GM12873 (cell line): Measurements from ENCODE around the gene CKM.

Source experiments
- TF ChIP-seq, protein P1 (sequence below): IDR thresholded peaks from 2 replicates; pipeline ENCODE4 v1.5.1; 2012; ENCODE audit warnings: low read depth, mild to moderate bottlenecking, moderate library complexity, low read length, control low read depth; ENCODE audit not compliant: insufficient read depth; ENCODE audit errors: missing control alignments

The CKM gene

DNA sequence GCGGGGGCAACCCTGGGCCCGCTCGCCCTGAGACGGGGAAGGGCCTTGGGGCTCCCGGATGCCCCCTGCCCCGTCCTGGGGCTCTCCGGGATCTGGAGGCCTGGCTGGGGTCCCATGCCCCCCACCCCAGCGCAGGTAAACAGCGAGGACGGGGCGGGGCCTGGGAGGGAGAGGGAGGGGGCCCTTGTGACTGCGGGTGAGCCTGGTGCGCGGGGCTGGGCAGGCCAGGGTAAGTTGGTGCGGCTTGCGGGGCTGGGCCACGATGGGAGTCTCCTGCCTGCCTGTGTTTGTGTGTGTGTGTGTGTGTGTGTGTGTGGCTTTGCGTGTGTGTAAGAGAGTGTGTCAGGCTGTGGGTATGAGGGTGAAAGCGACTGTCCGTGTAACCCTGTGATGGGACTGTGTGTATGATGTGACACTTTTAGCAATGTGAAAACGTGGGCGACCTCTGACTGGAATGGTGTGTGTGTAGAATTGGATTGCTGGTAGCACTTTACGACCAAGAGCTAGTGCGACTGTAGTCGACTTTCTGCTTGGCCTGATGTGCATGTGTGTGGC is 18.3 kb upstream of the CKM start:
- TF ChIP-seq, protein P1, sequence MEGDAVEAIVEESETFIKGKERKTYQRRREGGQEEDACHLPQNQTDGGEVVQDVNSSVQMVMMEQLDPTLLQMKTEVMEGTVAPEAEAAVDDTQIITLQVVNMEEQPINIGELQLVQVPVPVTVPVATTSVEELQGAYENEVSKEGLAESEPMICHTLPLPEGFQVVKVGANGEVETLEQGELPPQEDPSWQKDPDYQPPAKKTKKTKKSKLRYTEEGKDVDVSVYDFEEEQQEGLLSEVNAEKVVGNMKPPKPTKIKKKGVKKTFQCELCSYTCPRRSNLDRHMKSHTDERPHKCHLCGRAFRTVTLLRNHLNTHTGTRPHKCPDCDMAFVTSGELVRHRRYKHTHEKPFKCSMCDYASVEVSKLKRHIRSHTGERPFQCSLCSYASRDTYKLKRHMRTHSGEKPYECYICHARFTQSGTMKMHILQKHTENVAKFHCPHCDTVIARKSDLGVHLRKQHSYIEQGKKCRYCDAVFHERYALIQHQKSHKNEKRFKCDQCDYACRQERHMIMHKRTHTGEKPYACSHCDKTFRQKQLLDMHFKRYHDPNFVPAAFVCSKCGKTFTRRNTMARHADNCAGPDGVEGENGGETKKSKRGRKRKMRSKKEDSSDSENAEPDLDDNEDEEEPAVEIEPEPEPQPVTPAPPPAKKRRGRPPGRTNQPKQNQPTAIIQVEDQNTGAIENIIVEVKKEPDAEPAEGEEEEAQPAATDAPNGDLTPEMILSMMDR, result no peak

DNA sequence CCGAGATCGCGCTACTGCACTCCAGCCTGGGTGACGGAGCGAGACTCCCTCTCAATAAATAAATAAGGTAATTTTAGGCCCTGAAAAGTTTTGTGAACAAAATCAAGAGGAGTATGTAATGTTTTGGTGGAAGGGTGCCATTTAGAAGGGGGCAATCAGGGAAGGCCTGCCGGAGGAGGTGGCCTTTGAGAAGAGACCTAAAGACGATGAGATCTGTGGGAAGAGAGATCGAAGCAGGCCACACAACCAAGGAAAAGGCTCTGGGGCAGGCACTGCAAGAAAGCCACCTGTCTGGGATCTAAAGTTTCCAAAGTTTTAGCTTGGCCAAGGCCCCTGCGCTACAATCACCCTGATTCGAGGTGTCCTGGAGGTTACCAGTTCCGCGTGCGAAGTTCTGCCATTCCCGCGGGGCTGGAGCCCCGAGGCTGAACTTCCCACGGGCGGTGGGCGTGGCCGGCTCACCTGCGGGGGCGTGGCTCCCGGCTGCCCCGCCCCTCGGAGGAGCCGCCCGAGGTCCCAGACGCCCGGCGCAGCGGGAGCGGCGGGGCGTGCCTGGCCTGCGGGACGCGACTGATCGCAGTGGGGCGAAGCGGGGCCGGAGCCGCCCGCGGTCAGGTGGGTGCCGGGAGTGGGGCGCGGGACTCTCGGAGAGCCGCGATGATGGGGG is 17.7 kb upstream of the CKM start, which contains the start of gene KLC3:
Gene KLC3, plus strand, starts transcription at position 519 of the 667 bp plus-strand sequence. CDS start 4,792 bp downstream, outside the sequence.
- TF ChIP-seq, protein P1, result no peak

DNA sequence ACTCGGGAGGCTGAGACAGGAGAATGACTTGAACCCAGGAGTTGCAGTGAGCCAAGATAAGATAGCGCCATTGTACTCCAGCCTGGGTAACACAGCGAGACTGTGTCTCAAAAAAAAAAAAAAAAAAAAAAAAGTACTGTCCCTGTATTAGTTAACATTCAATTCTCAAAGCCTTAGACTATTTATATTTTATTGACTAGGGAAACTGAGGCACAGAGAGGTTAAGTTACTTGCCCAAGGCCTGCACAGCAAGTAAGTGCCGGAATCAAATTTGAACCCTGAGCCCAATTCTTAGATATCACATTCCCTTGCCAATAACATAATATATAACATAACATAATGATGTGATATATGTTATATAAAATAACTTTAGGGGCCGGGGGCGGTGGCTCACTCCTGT is 17.0 kb upstream of the CKM start:
- TF ChIP-seq, protein P1, result no peak

DNA sequence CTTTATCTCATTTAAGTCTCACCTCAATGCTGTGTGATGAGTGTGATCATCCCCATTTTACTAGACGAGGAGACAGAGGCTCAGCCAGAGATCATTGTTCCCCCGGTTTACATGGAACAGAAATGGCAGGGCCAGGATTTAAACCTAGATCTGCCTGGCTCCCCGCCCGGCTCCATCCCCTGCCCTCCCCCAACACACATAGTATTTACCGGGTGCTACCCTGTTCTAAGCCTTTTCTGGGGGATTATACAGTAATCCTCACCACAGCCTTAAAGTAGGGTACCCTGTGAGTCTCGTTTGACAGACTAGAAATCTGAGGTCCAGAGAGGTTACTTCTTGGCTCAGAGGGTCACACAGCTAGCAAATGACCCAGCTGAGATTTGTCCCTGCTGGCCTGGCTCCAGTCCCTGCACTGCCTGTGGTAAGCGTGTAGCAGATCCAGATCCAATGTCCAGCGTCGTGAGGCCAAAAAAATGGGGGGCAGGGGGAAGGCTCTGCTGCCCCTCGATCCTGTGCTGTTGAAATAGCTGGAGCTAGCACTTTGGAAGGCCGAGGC is 14.1 kb upstream of the CKM start:
- TF ChIP-seq, protein P1, result no peak

DNA sequence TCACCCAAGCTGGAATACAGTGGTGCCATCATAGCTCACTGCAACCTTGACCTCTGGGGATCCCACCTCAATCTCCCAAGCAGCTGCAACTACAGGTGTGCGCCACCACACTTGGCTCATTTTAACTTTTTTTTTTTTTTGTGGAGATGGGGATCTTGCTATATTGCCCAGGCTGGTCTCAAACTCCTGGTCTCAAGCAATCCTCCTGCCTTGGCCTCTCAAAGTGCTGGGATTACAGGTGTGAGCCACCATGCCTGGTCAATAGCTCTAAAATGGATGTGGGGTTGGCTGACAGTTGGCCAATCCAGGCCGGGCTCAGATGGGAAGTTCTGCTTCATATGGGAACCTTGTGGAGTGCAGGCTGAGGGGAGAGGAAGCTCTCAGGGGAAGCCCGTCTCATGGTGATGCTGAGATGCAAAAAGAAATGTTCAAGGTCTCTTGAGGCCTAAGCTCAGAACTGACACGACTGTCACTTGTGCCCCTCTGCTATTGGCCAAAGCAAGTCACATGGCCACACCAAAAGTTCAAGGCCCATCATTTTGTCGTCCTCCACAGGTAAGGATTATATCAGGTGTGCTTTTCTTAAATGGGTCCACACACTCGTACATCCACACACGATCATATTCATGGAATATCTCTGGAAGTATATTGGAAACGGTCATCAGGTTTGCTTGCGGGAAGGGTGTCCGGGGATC is 11.1 kb upstream of the CKM start:
- TF ChIP-seq, protein P1, result no peak

DNA sequence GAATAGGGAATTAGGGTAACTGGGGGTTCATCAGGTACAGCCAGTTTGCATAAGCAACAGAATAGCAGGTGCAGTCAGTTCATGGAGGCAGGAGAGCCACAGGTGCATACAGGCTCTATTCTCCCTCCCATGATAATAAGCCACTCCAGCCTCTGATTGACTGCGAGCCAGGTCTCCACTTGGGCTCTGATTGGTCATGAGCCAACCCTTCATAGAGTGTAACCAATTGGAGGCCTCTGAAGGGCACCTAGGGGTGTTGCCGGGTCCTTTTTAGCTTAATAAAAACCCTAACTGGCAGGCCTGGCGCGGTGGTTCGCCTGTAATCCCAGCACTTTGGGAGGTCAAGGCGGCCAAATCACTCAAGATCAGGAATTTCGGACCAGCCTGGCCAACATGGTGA is 8.7 kb upstream of the CKM start:
- TF ChIP-seq, protein P1, result no peak
